Tibial nerve (tissue), 4 donors: Measurements from ENCODE around the gene ETV3. TPM values are rescaled to one million over a fixed set of nuclear protein-coding genes. Genes with fewer than 3 reads are reported as not detected.

Experiments used
- DNase-seq, 2 donors: peaks; one replicate each; pipeline ENCODE4 v3.0.0-alpha.2; 2019; ENCODE audit warnings: low spot score in 2 of 2
- H3K27ac ChIP-seq, 4 donors: fragments of 200-600 bp; sonication (generic) in 3 of 4; one replicate each; pipeline ENCODE4 v1.5.1; 2017 to 2019; ENCODE audit warnings: mild to moderate bottlenecking in 1 of 4
- H3K27me3 ChIP-seq, 2 donors: fragments of 200-600 bp; sonication (generic) in 1 of 2; one replicate each; pipeline versions ENCODE4 v1.5.1 to v1.6.0; 2017 to 2019
- H3K36me3 ChIP-seq, 3 donors: fragments of 200-600 bp; sonication (generic); one replicate each; pipeline ENCODE4 v1.5.1; 2018 to 2019
- H3K4me1 ChIP-seq, 4 donors: fragments of 200-600 bp; sonication (generic) in 3 of 4; one replicate each; pipeline ENCODE4 v1.5.1; 2017 to 2019
- H3K4me3 ChIP-seq, 4 donors: fragments of 200-600 bp; sonication (generic) in 3 of 4; one replicate each; pipeline ENCODE4 v1.5.1; 2017 to 2019; ENCODE audit warnings: mild to moderate bottlenecking in 1 of 4, moderate library complexity in 1 of 4
- H3K9me3 ChIP-seq, 4 donors: fragments of 200-600 bp; sonication (generic) in 3 of 4; one replicate each; pipeline ENCODE4 v1.5.1; 2017 to 2019
- CTCF ChIP-seq, 5 experiments: fragments of 200-600 bp in 3 of 5; fragments of 450-650 bp in 2 of 5; sonication (generic) in 3 of 5; IDR thresholded peaks; one replicate each; pipeline ENCODE4 v1.5.1; 2016 to 2019; ENCODE audit warnings: antibody characterized with exemption in 5 of 5, mild to moderate bottlenecking in 3 of 5, moderate library complexity in 2 of 5
- EP300 ChIP-seq, 2 donors: sonication (generic); formaldehyde crosslinking; IDR thresholded peaks; one replicate each; pipeline ENCODE4 v1.6.1; 2017; ENCODE audit warnings: antibody characterized with exemption in 2 of 2, mild to moderate bottlenecking in 1 of 2
- POLR2A ChIP-seq, 2 donors: fragments of 450-650 bp; IDR thresholded peaks; one replicate each; pipeline ENCODE4 v1.6.1; 2017; ENCODE audit warnings: antibody characterized with exemption in 2 of 2, mild to moderate bottlenecking in 2 of 2, moderate library complexity in 2 of 2
- WGBS, 2 donors: methylation state at CpG; one replicate each; pipeline ENCODE4 v1.1.5; 2018; 5-methylcytosine and 5-hydroxymethylcytosine counted together
- total RNA-seq, 4 donors: library from RNA; depleted of rRNA; stranded (reverse); fragments of >200 nt; gene quantifications; one replicate each; pipeline ENCODE4 v1.1.0, GENCODE V29; 2016

The ETV3 gene
- total RNA-seq, 4 donors from 2014 or later = 18.4 to 20.0 (median 19.1) TPM

GRCh38 chr1:157110003-157110402, 28.2 kb downstream of the ETV3 start:
- Histone ChIP-seq H3K4me1 (no peaks in the 10 kb centered on the region), H3K27ac (no peak overlapping the region), H3K36me3 (no peaks in the 10 kb centered on the region), H3K9me3 (no peaks in the 10 kb centered on the region), H3K27me3 (peaks cover 0 to 50% of the 10 kb centered on the region in 2 donors), H3K4me3 (no peak overlapping the region)
- no peak for TF ChIP-seq EP300 (IDR thresholded peaks at IDR 0.05)
- no peak for TF ChIP-seq POLR2A (IDR thresholded peaks at IDR 0.05)
- no peak for TF ChIP-seq CTCF (IDR thresholded peaks at IDR 0.05)
- no peak for DNase-seq
- 67 to 68% methylated on average over 6 of the region's 6 CpGs for WGBS, 2 donors

DNA sequence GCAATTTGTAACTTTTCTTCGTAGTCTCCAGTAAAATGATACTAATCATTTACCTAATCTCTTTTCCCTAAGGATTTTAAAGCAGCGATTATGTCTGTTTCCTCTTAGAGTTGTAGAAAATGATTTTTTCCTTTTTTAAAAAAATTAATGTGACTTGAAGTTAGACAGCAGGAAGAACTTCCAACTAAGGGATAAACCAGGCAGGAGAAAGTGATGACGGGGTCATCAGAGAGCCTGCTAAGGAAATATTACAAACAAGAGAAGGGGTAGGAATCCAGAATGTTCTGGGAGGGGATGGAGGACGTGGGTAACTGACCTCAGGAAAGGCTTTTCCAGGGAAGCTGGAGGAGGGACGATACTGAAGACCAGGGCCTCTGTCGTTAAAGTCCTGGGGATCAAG, 29.7 kb downstream of the ETV3 start:
- Histone ChIP-seq H3K27me3 (peaks cover 0 to 50% of the 10 kb centered on the region in 2 donors), H3K4me1 (no peaks in the 10 kb centered on the region), H3K4me3 (no peak overlapping the region), H3K36me3 (no peaks in the 10 kb centered on the region), H3K27ac (no peak overlapping the region), H3K9me3 (no peaks in the 10 kb centered on the region)
- no peak for TF ChIP-seq CTCF (IDR thresholded peaks at IDR 0.05)
- TF ChIP-seq POLR2A (IDR thresholded peaks at IDR 0.05) = no peak
- no peak for TF ChIP-seq EP300 (IDR thresholded peaks at IDR 0.05)
- no peak for DNase-seq
- WGBS, 2 donors = 58 to 66% methylated on average over 6 of the region's 6 CpGs

GRCh38 chr1:157107702-157108101, 30.5 kb downstream of the ETV3 start:
- H3K4me3 ChIP-seq = no peak overlapping the region
- WGBS, 2 donors = 26 to 35% methylated on average over 16 to 19 of the region's 19 CpGs
- H3K27ac ChIP-seq = no peak overlapping the region
- DNase-seq = no peak
- TF ChIP-seq EP300 (IDR thresholded peaks at IDR 0.05) (no peak), CTCF (IDR thresholded peaks at IDR 0.05) (no peak), POLR2A (IDR thresholded peaks at IDR 0.05) (no peak)
- H3K36me3 ChIP-seq = no peaks in the 10 kb centered on the region
- no peaks in the 10 kb centered on the region for H3K9me3 ChIP-seq
- H3K27me3 ChIP-seq = peaks cover 0 to 45% of the 10 kb centered on the region in 2 donors
- no peaks in the 10 kb centered on the region for H3K4me1 ChIP-seq

DNA sequence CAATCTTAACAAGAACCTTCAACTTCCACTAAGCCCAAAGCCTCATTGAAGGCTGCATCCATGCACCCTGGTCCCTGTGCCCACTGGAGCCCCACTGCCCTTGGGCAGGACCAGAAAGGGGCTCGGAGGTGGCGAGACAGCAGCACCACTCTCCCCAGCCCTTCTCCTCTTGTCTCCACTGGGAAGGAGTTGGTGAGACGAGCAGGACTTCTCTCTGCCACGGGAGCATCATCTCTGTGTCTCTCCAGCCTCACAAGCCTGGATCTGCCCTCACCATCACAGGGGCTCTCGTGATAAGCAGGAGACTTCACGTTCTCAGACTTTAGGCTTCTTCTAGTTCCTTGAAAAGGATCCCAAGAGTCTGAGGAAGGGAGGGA, 31.4 kb downstream of the ETV3 start:
- Histone ChIP-seq H3K4me3 (no peak overlapping the region), H3K9me3 (no peaks in the 10 kb centered on the region), H3K27ac (no peak overlapping the region), H3K36me3 (no peaks in the 10 kb centered on the region), H3K27me3 (peaks cover 0 to 39% of the 10 kb centered on the region in 2 donors), H3K4me1 (no peaks in the 10 kb centered on the region)
- TF ChIP-seq EP300 (IDR thresholded peaks at IDR 0.05) (no peak), POLR2A (IDR thresholded peaks at IDR 0.05) (no peak), CTCF (IDR thresholded peaks at IDR 0.05) (no peak)
- WGBS, 2 donors = 78 to 81% methylated on average over 6 of the region's 6 CpGs
- no peak for DNase-seq

- DNase-seq = no peak
- H3K9me3 ChIP-seq = no peaks in the 10 kb centered on the region
- H3K27ac ChIP-seq = no peak overlapping the region
- no peak overlapping the region for H3K4me3 ChIP-seq
- TF ChIP-seq EP300 (IDR thresholded peaks at IDR 0.05) (no peak), POLR2A (IDR thresholded peaks at IDR 0.05) (no peak), CTCF (IDR thresholded peaks at IDR 0.05) (no peak)
- H3K27me3 ChIP-seq = peaks cover 0 to 39% of the 10 kb centered on the region in 2 donors
- no peaks in the 10 kb centered on the region for H3K4me1 ChIP-seq
- no peaks in the 10 kb centered on the region for H3K36me3 ChIP-seq
- 47 to 51% methylated on average over 6 of the region's 6 CpGs for WGBS, 2 donors
Observed at GRCh38 chr1:157105988-157106812, 32.0 kb downstream of the ETV3 start.
